Ascending aorta (tissue), 2 donors: Measurements from ENCODE around the gene AKT1S1. TPM values are rescaled to one million over a fixed set of nuclear protein-coding genes. Genes with fewer than 3 reads are reported as not detected.

ENCODE experiments used
- DNase-seq, 2 donors: peaks; one replicate each; pipeline ENCODE4 v3.0.0-alpha.2; 2019; ENCODE audit warnings: low spot score in 2 of 2
- H3K27ac ChIP-seq, 2 donors: fragments of 200-600 bp; sonication (generic); one replicate each; pipeline ENCODE4 v1.5.1; 2016 to 2017; ENCODE audit warnings: mild to moderate bottlenecking in 1 of 2
- H3K27me3 ChIP-seq: fragments of 200-600 bp; sonication (generic); one replicate; pipeline ENCODE4 v1.5.1; 2017
- H3K36me3 ChIP-seq, 2 donors: fragments of 200-600 bp; sonication (generic); one replicate each; pipeline ENCODE4 v1.5.1; 2016
- H3K4me1 ChIP-seq, 2 donors: fragments of 200-600 bp; sonication (generic); one replicate each; pipeline ENCODE4 v1.5.1; 2016 to 2017; ENCODE audit warnings: mild to moderate bottlenecking in 1 of 2
- H3K4me3 ChIP-seq, 2 donors: fragments of 200-600 bp; sonication (generic); one replicate each; pipeline ENCODE4 v1.5.1; 2016 to 2017; ENCODE audit warnings: mild to moderate bottlenecking in 1 of 2
- H3K9me3 ChIP-seq, 2 donors: fragments of 200-600 bp; sonication (generic); one replicate each; pipeline ENCODE4 v1.5.1; 2016
- CTCF ChIP-seq, 3 experiments: fragments of 200-600 bp in 2 of 3; fragments of 450-650 bp in 1 of 3; sonication (generic) in 2 of 3; IDR thresholded peaks; one replicate each; pipeline ENCODE4 v1.5.1; 2016 to 2019; ENCODE audit warnings: antibody characterized with exemption in 3 of 3, mild to moderate bottlenecking in 1 of 3, moderate library complexity in 1 of 3
- intact Hi-C: fragments of 100-400 bp; cut with DNase I; formaldehyde crosslinking; loops from one replicate; pipeline ENCODE4 v1.15.1; 2023
- total RNA-seq: library from RNA; depleted of rRNA; stranded (reverse); fragments of >200 nt; gene quantifications from one replicate; pipeline ENCODE4 v1.1.0, GENCODE V29; 2016

The AKT1S1 gene
- total RNA-seq, 1 donor from 2014 or later, result 12.8 TPM

GRCh38 chr19:49850487-49851342 lies 26.4 kb downstream of the AKT1S1 start, which contains the start of gene PTOV1:
Gene PTOV1 (plus strand): TSS chr19:49851159.
- no peaks in the 10 kb centered on the region for H3K9me3 ChIP-seq
- H3K4me1 ChIP-seq, result peaks cover 4 to 10% of the 10 kb centered on the region in 2 donors
- peak in 1 of 3 experiments; percentile 4 for TF ChIP-seq CTCF (IDR thresholded peaks at IDR 0.05)
- peak; percentile 51 to 96 for DNase-seq
- H3K27me3 ChIP-seq, result no peaks in the 10 kb centered on the region
- intact Hi-C loops, result loop anchor here (1.0 to 10.0 kb wide), 7 partner anchors 17 to 1216 kb away; partner anchors contain the start of genes DBP, FUZ, MED25 and PNKP
- peak within 1 kb of the TSS; percentile 99 to 100 for H3K27ac ChIP-seq
- peaks cover 8 to 13% of the 10 kb centered on the region in 2 donors for H3K36me3 ChIP-seq
- H3K4me3 ChIP-seq, result peak within 1 kb of the TSS; percentile 85 to 90

- Histone ChIP-seq H3K27ac (peak overlapping the region; percentile 99 to 100), H3K4me1 (peaks cover 4 to 10% of the 10 kb centered on the region in 2 donors), H3K36me3 (peaks cover 8% of the 10 kb centered on the region in 2 donors), H3K4me3 (peak overlapping the region; percentile 85 to 90), H3K27me3 (no peaks in the 10 kb centered on the region), H3K9me3 (no peaks in the 10 kb centered on the region)
- intact Hi-C loops, result loop anchor here (1.0 to 10.0 kb wide), 6 partner anchors 32 to 1215 kb away; partner anchors contain the start of genes DBP, FUZ, MED25 and PRMT1
- DNase-seq, result no peak
- TF ChIP-seq CTCF (IDR thresholded peaks at IDR 0.05), result no peak
Observed at GRCh38 chr19:49850221-49850486, 27.0 kb downstream of the AKT1S1 start.

GRCh38 chr19:49849433-49850220 lies 27.5 kb downstream of the AKT1S1 start:
- Histone ChIP-seq H3K36me3 (peaks cover 3 to 4% of the 10 kb centered on the region in 2 donors), H3K4me1 (peaks cover 4 to 10% of the 10 kb centered on the region in 2 donors), H3K4me3 (peak overlapping the region in 1 of 2 donors; percentile 90), H3K27ac (peak overlapping the region; percentile 99 to 100), H3K9me3 (no peaks in the 10 kb centered on the region), H3K27me3 (no peaks in the 10 kb centered on the region)
- intact Hi-C loops, result loop anchor here (1.0 to 10.0 kb wide), 6 partner anchors 31 to 1215 kb away; partner anchors contain the start of genes DBP, FUZ, MED25 and PRMT1
- DNase-seq, result no peak
- no peak for TF ChIP-seq CTCF (IDR thresholded peaks at IDR 0.05)

- Histone ChIP-seq H3K4me1 (peaks cover 4 to 10% of the 10 kb centered on the region in 2 donors), H3K9me3 (no peaks in the 10 kb centered on the region)
Observed at GRCh38 chr19:49848938-49849337, 28.2 kb downstream of the AKT1S1 start.

More at GRCh38 chr19:49848938-49849337, 28.2 kb downstream of the AKT1S1 start:
- H3K36me3 ChIP-seq, result no peaks in the 10 kb centered on the region
- no peak overlapping the region for H3K4me3 ChIP-seq
- H3K27ac ChIP-seq, result no peak overlapping the region
- no peak for DNase-seq
- TF ChIP-seq CTCF (IDR thresholded peaks at IDR 0.05), result no peak
- H3K27me3 ChIP-seq, result no peaks in the 10 kb centered on the region
- intact Hi-C loops, result no loop called here
